Vagina (tissue), 2 donors: ENCODE data around the gene SCD5.

Experiments used
- POLR2A ChIP-seq, 2 donors: fragments of 450-650 bp; IDR thresholded peaks; one replicate each; pipeline ENCODE4 v1.6.1; 2017; ENCODE audit warnings: antibody characterized with exemption in 2 of 2, mild to moderate bottlenecking in 2 of 2, moderate library complexity in 2 of 2
- TF ChIP-seq, protein P1 (sequence below), 3 experiments: fragments of 450-650 bp in 2 of 3; fragments of 200-600 bp in 1 of 3; sonication (generic) in 1 of 3; IDR thresholded peaks; one replicate each; pipeline ENCODE4 v1.5.1; 2017 to 2019; ENCODE audit warnings: antibody characterized with exemption in 3 of 3, mild to moderate bottlenecking in 2 of 3, moderate library complexity in 2 of 3

DNA sequence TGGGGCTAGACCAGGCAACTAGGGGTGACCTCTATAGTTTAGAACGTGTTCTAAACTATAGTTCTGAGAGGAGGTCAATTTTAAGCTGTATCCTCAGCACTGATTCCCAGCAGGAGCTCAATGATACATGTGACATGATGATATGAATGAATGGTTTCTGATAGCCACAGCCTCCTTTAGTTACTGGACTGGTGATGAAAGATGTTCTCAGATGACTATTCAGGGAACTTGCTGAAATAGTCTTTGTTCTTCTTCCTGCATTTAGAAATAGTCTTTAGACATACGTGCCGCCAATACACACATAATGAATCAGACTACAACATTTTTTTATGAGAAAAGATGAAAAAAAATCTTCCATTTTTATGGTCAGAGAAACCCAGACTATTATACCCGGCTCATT is 120.5 kb downstream of the SCD5 start:
- TF ChIP-seq, protein P1, sequence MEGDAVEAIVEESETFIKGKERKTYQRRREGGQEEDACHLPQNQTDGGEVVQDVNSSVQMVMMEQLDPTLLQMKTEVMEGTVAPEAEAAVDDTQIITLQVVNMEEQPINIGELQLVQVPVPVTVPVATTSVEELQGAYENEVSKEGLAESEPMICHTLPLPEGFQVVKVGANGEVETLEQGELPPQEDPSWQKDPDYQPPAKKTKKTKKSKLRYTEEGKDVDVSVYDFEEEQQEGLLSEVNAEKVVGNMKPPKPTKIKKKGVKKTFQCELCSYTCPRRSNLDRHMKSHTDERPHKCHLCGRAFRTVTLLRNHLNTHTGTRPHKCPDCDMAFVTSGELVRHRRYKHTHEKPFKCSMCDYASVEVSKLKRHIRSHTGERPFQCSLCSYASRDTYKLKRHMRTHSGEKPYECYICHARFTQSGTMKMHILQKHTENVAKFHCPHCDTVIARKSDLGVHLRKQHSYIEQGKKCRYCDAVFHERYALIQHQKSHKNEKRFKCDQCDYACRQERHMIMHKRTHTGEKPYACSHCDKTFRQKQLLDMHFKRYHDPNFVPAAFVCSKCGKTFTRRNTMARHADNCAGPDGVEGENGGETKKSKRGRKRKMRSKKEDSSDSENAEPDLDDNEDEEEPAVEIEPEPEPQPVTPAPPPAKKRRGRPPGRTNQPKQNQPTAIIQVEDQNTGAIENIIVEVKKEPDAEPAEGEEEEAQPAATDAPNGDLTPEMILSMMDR (IDR thresholded peaks at IDR 0.05) = no peak
- TF ChIP-seq POLR2A (IDR thresholded peaks at IDR 0.05) = no peak
